ENCODE measurements around the gene WDR5.
A peak's percentile ranks its signal among the peaks of the same experiment; 100 is the strongest.

Gene WDR5

GRCh38 chr9:134204991-134205578 is 69.2 kb downstream of the WDR5 start:
- TF ChIP-seq CTCF (IDR thresholded peaks at IDR 0.05; ENCODE audit: low read length, missing control alignments), result no peak
- peak; percentile 31 for DNase-seq (ENCODE audit: low read depth)
- no peak overlapping the region for H3K4me3 ChIP-seq (replicated peaks; ENCODE audit: low read depth, low read length)

- TF ChIP-seq CTCF (IDR thresholded peaks at IDR 0.05; ENCODE audit: low read length, missing control alignments), result no peak
- peak; percentile 88 for DNase-seq (ENCODE audit: low read depth)
- H3K4me3 ChIP-seq (replicated peaks; ENCODE audit: low read depth, low read length), result no peak overlapping the region
Observed at GRCh38 chr9:134205672-134206310, 69.9 kb downstream of the WDR5 start.

GRCh38 chr9:134206311-134207300 is 70.7 kb downstream of the WDR5 start:
- no peak for DNase-seq (ENCODE audit: low read depth)
- TF ChIP-seq CTCF (IDR thresholded peaks at IDR 0.05; ENCODE audit: low read length, missing control alignments), result no peak
- no peak overlapping the region for H3K4me3 ChIP-seq (replicated peaks; ENCODE audit: low read depth, low read length)

GRCh38 chr9:134208310-134208841 is 72.5 kb downstream of the WDR5 start:
- TF ChIP-seq CTCF (IDR thresholded peaks at IDR 0.05; ENCODE audit: low read length, missing control alignments), result no peak
- H3K4me3 ChIP-seq (replicated peaks; ENCODE audit: low read depth, low read length), result no peak overlapping the region
- peak; percentile 34 for DNase-seq (ENCODE audit: low read depth)

GRCh38 chr9:134208981-134209725 is 73.3 kb downstream of the WDR5 start:
- TF ChIP-seq CTCF (IDR thresholded peaks at IDR 0.05; ENCODE audit: low read length, missing control alignments), result no peak
- DNase-seq (ENCODE audit: low read depth), result no peak
- no peak overlapping the region for H3K4me3 ChIP-seq (replicated peaks; ENCODE audit: low read depth, low read length)
